NCI-H1092 (cell line): ENCODE results near the gene HDDC3.
"Not testable (repeated sequence)": the region's sequence is repeated elsewhere in the genome, so short reads cannot be mapped to it uniquely, and the experiment has no call there.

Source experiments
- DNase-seq: peaks from one replicate; lab custom pipeline; 2025; lab: John Stamatoyannopoulos, UW

Gene HDDC3

DNA sequence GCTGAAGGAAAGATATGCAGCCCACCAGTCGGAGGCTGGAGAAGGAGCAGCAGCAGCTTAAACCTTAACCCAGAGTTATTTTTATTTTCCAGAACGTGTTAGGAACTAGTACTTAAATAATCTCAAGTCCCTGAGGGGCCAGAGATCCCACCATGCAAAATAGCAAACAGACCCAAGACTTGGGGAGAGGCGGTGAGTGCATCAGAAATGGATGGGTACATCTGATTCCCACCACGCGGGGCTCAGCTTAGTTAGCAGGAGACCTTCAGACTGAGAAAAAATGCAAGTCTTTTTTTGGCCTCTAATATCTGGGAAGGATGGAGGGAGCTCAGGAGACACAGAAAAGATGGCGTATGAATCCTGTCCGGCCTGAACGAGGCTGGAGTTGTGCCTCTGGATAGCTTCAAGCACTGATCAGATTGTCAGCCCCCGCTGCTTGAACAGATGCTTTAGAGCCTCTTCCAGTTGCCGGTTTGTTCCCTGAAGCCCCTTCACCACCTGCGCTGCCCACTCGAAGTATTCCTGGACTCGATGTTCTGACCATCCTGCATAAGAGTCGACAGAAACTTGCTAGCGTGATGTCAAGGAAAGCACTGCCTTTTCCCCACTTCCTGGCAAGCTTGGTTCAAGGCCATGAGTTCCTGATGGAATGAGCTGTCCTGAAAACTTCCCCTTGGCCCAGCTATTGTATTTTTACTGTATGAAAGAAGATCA is 1.3 kb downstream of the HDDC3 start:
- no peak for DNase-seq

DNA sequence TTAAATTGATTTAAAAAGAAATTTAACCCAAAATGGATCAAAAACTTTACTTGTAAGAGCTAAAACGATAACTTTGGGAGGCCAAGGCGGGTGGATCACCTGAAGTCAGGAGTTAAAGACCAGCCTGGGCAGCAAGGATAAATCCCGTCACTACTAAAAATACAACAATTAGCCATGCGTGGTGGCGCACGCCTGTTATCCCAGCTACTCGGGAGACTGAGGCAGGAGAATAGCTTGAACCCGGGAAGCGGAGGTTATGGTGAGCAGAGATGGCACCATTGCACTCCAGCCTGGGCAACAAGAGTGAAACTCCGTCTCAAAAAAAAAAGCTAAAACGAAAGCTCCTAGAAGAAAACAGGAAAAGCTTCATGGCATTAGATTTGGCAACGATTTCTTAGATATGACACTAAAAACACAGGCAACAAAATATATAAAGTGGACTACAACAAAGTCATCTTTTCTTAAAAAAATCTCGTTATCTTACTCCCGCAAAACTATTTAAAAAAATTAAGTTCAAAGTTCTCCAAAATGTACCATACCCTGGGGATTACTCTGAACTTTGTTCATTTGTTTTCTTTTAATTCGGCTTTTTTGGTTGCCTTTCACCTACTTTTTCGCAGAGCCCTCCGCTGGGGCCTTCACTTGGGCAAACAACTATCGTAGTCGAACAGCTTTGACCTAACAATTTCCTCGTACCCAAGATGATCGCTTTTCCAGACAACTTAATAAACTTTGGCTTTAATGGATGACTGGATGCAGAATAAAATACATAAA is 2.9 kb downstream of the HDDC3 start:
- DNase-seq = no peak

DNA sequence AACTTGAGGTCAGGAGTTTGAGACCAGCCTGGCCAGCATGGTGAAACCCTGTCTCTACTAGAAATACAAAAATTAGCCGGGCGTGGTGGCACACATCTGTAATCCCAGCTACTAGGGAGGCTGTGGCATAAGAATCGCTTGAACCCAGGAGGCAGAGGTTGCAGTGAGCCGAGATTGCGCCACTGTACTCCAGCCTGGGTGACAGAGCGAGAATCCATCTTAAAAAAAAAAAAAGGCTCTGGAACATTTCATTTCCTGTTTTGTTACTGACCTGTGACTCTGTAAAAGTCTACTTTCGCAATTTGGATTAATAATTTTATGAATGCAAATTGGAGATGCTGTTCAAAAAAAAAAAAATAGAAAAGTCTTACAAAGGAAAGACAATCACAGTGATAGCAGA is 4.2 kb downstream of the HDDC3 start:
- DNase-seq = not testable (repeated sequence)

DNA sequence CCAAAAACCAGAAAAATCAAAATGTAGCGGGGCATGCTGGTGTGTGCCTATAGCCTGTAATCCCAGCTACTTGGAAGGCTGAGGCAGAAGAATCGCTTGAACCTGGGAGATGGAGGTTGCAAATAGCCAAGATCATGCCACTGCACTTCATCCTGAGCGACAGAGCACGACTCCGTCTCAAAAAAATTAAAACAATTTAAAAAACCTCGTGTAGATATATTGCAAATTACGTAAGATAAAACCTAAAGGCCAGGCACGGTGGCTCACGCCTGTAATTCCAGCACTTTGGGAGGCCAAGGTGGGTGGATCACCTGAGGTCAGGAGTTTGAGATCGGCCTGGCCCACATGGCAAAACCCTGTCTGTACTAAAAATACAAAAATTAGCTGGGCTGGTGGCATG is 5.6 kb downstream of the HDDC3 start:
- not testable (repeated sequence) for DNase-seq

DNA sequence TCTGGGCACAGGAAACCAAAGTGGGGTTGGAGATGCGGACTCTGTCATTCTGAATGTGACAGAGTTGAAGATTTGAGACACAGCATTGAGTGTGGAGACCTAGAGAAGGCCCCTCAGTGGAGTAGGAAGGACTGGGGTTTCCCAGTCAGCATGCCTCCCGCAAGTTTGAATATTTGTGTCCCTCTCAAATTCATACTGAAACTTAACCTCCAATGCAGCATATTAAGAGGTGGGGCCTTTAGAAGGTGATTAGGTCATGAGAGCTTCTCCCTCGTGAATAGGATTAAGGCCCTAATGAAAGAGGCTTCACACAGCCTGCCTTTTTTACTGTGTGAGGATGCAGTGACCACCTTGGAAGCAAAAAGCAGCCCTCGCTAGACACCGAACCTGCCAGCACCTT is 8.0 kb downstream of the HDDC3 start:
- no peak for DNase-seq

DNA sequence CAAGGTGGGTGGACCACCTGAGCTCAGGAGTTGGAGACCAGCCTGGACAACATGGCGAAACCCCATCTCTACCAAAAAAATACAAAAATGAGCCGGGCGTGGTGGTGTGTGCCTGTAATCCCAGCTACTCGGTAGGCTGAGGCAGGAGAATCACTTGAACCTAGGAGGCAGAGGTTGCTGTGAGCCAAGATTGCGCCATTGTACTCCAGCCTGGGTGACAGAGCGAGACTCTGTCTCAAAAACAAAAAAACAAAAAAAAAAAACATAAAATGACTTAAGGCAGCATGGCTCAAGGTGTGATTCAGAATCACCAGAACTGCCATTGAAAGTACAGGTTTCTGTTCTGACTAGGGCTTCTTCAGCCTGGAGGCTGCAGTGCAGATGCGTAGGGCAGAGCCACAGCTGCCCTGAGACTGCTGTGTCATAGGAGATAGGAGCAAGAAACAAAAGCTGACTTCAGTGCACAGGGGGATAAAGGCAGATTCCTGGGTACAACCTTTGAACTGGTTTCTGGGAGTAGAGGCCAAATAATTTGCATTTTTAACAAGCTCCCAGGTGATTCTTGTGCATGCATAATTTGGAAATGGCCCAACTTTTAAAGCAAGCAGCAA is 9.5 kb downstream of the HDDC3 start:
- DNase-seq = not testable (repeated sequence)

DNA sequence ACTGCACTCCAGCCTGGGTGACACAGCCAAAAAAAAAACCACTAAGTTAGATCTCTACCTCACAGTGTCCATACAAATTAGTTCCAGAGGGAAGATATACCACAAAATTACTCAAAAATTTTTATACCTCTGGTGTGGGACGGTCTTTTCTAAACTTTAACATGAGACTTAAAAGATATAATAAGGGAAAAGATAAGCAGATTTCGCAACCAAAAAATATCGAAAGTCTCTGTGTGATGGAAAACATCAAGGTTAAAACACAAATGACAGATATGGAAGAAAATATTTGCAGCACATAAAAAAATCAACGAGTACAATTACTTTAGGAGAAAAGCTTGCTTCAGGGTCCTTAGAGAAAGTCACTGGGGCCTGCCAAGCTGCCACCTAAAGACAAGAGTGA is 10.5 kb downstream of the HDDC3 start:
- no peak for DNase-seq

DNA sequence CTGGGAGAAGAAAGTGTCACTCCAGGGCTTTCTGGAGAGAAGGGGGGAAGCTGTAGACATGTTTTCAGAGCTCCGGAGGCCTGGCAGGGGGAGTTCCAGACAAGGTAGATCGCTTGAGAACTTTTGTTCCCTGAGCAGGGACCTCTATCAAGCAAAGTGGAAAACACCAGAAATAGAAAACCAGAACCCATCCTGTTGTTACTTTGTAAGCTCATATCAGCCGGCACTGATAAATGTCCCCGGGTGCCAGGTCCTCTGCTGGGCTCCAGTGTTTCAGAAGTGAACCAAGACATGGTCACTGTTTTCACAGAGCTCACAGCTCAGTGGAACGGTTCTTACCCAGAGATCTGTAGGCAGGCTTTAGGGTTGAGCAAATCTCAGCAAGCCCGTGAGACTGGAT is 13.5 kb downstream of the HDDC3 start:
- no peak for DNase-seq

DNA sequence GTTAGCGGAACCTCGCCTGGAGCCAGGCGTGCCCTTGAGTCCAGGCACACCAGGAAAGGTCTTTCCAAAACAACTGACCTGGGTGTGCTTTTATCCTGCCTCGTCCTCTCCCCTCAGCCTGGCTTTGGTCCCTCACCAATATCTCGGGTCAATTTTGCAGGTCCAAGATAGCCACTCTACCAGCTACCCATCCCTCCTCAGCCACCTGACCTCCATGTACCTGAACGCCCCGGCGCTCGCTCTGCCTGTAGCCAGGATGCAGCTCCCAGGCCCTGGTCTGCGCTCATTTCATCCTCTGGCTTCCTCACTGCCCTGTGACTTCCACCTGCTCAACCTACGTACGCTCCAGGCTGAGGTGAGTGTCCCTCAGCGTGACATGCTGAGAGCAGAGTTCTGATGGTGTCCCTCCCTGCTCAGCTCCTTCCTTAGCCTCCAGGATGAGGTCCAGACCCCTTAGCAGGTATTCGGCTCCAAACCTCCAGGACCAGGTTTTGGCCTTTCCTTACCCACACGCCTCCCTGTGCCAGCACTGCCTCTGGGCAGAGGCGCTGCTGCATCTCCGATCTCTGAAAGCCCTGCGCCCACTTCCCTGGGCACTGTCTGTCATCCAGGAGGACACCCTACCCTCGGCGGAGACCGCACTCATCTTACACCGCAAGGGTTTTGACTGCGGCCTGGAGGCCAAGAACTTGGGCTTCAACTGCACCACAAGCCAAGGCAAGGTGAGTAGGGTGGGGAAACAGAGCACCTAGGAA is 14.1 kb downstream of the HDDC3 start:
- no peak for DNase-seq

DNA sequence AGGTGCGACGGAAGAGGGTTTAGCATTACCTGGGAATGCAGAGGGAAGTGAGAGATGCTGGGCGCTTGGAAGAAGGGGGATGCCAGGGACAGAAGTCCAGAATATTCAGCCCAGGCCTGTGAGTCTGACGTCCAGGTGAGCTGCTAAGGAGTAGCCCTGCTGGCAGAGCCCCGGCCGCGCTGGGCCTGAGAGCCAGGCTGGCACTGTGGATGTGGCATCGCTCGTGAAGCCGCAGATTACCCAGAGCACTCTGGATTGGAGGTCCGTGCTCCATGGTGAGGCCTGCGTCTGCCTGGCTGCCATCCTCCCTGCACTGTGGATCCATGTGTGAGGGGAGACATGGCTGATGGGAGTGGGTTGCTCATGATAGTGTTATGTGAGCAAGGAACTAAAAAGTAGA is 14.8 kb downstream of the HDDC3 start:
- no peak for DNase-seq

DNA sequence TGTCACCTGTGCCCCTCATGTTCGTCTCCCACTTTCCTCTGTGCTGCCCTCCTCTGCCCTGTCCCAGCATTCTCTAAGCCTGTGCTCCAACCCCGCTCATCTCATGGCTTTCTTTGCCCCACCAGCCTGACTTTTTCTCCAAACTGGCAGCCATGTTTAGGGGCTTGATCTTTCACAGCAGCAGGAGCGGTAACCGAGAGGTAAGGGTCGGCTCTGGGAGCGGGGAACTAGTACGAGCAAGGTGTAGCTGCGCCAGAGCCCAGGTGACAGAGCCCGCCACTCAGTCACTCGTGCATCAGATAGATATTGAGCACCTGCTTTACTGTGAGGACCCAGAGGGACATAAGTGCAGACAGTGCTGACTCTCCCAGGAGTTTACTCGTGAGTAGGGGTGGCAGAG is 15.9 kb downstream of the HDDC3 start:
- no peak for DNase-seq

DNA sequence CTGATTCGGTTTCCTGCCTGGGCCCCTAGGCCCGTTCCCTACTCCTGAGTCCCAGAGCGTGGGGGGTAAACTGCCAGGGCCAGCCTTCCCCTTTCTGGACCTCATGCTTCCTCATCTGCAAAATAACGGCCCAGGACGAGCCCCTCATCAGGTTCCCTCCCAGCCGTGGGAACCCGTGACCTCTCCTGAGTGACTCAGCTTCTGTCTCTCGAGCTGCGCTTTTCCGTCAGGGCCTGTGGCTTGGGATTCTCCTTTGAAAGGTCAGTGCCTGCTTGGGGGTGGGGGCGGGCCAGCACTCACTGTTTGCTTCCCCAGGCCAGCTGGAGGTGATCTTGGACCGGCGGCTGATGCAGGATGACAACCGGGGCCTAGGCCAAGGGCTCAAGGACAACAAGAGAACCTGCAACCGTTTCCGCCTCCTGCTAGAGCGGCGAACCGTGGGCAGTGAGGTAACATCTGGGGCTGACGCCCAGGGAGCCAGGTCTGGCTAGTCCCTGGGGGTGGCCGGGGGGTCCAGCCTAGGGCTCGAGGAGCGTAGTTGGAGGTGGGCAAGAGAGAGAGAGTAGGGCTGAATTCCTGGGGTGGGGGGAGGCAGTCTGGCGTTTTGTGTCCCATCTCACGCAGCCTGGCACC is 16.4 kb downstream of the HDDC3 start:
- no peak for DNase-seq

DNA sequence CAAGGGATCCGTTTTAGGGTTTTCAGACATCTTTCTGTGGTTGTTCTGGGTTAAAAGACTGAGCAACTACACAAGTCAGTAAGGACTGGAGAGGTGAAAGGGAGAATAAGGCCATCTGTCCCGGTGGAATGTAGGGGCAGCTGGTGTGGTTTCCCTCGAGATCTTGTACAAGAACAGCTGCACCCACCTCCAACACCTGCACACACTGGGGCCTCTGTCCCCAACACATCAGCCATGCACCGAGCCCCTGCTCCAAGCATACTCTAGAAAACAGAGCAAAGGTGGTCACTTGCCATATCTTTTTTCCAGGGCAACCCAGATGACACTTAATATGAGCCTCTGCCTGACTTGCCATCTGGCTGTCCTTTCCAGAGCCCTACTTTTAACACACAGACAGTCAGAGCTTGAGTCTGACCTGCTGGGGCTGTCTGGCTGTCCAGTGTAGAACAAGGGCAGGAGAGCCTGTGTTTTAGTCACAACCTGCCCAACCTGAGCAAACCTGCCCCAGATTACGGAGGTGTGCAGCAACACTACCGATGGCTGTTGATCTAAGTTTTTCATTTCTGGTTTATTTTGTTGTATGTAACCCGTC is 17.0 kb downstream of the HDDC3 start:
- no peak for DNase-seq

DNA sequence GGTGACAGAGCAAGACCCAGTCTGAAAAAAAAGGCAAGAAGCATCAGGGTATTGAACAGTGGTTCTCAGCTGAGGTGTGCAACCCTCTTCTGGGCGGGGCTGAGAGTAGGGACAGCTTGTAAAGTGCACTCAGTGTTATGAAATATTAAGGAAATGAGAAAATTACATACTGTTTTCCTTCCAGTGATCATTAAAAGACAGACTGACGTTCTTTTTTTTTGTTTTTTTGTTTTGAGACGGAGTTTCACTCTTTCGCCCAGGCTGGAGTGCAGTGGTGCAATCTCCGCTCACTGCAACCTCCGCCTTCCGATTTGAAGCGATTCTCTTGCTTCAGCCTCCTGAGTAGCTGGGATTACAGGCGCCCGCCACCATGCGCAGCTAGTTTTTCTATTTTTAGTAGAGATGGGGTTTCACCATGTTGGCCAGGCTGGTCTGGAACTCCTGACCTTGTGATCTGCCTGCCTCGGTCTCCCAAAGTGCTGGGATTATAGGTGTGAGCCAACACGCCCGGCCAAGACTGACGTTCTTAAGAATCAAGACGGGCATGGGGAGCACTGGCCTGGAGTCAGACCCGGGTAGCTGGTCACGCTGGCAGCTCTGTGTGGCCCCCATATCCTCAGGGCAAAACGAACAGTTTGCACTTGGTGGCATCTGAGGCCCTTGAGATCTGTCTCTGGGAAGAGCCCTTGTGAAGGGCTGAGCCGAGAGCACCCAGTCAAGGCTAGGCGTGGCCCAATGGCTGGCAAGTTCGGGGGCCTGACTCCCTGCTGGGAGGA is 17.9 kb downstream of the HDDC3 start:
- no peak for DNase-seq

DNA sequence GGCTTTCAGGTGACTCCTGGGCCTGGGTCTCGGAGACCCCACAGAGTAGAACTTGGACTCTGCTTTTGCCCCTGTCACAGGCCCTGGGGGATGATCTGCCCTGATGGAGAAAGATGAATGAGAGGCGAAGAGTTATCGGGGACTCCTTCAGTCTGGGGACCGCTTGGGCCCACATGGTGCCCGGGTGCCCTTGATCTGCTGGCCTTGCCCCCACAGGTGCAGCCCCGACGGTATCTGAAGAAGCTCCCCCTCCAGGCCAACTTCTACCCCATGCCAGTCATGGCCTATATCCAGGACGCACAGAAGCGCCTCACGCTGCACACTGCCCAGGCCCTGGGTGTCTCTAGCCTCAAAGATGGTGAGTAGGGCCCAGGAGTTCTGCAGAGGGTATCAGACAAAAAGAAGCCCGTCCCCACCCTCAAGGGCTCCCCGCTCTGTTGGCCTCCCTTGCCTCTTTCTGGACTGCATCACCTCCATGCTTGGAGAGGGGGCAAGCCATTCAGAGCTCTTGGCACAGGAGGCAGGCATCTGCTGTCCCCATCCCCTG is 18.9 kb downstream of the HDDC3 start:
- DNase-seq = no peak

DNA sequence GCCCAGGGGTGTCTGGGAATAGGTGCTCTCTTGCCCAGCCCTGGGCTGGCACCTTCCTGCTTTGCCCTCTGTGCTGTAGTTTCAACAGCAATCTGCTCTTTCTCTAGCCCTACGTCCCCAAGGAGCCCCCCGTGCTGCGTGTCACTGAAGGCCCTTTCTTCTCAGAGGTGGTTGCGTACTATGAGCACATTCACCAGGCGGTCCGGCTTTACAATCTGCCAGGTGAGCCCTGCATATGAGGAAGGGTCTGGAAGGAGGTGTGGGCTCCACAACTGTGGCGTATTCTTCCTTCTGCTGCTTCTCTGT is 19.6 kb downstream of the HDDC3 start:
- no peak for DNase-seq

DNA sequence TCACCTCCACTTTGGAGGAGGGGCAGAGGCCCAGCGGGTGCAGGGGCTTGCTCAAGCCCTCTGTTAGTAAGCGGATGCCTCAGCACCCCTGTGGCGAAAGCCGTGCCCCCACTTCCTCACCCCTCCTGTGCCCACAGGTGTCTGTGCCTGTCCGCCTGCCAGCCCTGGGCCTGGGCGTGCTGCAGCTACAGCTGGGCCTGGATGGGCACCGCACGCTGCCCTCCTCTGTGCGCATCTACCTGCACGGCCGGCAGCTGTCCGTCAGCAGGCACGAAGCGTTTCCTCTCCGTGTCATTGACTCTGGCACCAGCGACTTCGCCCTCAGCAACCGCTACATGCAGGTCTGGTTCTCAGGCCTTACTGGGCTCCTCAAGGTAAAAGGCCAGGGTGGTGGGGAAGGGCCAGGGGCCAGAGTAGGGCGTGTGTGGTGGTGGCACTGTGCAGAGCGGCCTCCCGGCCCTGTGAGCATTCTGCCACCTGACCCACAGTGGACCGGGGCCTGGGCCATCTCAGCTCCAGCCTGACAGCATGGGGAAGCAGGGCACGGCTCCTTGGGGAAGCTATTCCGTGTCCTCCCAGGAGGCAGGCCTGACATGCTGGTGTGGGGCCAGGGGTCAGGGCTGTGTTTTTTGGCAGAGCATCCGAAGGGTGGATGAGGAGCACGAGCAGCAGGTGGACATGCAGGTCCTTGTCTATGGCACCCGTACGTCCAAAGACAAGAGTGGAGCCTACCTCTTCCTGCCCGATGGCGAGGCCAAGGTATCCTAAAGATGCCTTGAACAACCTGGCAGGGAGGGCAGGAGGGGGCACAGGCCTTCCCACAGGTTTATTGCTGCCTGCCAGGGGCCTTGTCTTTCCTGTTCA is 20.2 kb downstream of the HDDC3 start:
- no peak for DNase-seq

DNA sequence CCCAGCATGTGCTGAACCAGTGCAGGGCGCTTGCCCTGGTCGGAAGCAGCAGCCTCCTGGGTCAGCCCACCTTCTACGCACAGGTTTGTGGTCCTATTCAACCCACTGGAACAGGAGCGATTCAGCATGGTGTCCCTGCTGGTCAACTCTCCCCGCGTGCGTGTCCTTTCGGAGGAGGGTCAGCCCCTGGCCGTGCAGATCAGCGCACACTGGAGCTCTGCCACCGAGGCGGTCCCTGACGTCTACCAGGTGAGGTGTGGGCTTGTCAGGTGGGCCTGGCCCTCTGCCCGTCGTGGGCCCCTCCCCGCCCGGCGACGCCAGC is 21.1 kb downstream of the HDDC3 start:
- DNase-seq = no peak

DNA sequence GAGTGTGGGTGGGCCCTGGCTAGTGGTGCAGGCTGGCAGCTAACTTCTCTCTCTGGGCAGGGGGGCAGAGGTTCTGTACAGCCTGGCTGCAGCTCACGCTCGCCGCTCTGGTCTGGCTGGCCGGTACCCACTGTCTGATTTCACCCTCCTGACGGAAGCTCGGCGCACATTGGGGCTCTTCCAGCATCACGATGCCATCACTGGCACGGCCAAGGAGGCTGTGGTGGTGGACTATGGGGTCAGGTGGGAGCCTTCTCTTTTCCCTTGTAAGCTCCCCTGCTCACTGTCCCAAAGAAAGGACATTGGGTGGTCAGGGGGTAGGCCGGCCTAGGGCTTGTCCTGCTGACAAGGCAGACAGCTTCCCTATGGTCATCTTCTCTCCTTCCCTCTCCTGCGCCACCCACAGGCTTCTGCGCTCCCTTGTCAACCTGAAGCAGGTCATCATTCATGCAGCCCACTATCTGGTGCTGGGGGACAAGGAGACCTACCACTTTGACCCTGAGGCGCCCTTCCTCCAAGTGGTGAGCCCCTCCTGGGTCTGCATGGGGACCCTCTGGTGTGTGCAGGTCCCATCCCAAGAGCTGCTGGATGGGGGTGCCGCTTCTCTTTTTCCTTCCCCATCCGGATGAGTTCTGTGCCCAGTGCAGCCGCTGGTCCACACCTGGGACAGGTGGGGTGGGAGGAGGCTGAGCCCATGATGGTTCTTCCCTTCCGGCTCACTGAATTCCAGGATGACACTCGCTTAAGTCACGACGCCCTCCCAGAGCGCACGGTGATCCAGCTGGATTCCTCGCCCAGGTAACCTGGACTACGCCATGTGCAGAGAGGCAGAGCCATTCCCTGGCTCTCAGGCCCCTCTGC is 21.7 kb downstream of the HDDC3 start:
- DNase-seq = no peak
